ENCODE results near the gene LYSMD2.

Gene LYSMD2

GRCh38 chr15:51718746-51719145 lies 18.7 kb downstream of the LYSMD2 start:
- TF ChIP-seq, protein P1, sequence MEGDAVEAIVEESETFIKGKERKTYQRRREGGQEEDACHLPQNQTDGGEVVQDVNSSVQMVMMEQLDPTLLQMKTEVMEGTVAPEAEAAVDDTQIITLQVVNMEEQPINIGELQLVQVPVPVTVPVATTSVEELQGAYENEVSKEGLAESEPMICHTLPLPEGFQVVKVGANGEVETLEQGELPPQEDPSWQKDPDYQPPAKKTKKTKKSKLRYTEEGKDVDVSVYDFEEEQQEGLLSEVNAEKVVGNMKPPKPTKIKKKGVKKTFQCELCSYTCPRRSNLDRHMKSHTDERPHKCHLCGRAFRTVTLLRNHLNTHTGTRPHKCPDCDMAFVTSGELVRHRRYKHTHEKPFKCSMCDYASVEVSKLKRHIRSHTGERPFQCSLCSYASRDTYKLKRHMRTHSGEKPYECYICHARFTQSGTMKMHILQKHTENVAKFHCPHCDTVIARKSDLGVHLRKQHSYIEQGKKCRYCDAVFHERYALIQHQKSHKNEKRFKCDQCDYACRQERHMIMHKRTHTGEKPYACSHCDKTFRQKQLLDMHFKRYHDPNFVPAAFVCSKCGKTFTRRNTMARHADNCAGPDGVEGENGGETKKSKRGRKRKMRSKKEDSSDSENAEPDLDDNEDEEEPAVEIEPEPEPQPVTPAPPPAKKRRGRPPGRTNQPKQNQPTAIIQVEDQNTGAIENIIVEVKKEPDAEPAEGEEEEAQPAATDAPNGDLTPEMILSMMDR (conservative IDR thresholded peaks at IDR 0.05) = no peak
- peak overlapping the region; percentile 61; the same call in 1 of the 2 replicates for H3K27ac ChIP-seq

DNA sequence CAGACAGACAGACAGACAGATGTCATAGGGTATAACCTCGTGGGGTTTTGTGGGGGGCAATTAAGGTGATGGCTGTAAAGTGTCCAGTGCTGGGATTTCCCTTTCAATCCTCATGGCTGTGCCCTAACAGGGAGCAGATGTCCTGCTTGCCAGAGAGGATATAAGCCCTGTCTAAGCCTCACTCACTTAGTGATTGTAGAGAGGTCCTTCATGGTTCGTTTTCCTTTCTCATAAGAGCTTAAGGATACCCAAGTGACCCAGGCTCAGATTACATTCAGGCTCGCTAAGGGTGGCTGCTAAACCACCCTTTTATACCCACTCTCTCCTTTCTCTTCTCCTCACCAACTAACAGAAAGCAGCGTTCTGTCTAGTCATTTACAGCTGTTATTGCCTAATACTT lies 19.2 kb downstream of the LYSMD2 start:
- H3K27ac ChIP-seq = peak overlapping the region; percentile 61; the same call in 1 of the 2 replicates
- TF ChIP-seq, protein P1 (conservative IDR thresholded peaks at IDR 0.05) = no peak

DNA sequence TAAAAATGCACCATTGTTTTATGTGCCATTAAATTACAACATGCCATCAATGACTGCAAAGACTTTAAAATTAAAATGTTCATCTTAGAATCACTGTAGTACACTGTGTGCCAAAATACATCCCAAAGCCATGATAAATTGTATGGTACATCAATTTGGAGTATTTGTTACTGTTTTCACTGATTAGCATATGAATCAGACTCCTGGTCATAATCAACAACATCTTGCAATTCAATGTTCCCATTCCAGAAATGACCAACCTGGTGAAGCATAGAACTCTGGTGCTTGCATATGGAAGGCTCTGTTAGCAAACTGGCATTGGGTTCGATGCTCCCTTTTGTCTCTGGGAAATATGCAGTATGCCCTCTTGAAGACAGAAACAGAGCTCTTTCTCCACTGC lies 22.5 kb downstream of the LYSMD2 start:
- TF ChIP-seq, protein P1 (conservative IDR thresholded peaks at IDR 0.05) = no peak
- H3K27ac ChIP-seq = no peak overlapping the region

DNA sequence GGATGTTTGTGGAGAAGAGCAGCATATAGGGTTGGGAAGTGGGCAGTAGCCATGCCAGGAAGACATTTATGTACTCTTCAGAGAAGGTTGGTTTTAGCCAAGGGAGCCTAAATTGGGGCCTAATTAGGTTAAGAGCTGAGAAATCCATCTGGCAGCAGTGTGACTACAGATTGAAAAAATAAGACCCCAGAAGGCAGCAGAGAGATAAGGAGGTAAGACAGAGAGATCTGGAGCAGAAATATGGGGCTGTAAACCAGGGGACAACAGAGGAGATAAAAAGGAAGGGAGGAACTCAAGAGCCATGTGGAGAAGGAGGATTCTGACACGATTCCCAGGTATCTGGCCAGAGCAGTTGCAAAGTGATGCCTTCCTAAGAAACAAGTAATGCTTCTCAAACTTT lies 23.3 kb downstream of the LYSMD2 start:
- TF ChIP-seq, protein P1 (conservative IDR thresholded peaks at IDR 0.05) = no peak
- H3K27ac ChIP-seq = no peak overlapping the region

- peak overlapping the region; percentile 89 for H3K27ac ChIP-seq
These were observed 28.4 kb downstream of the LYSMD2 start for GRCh38 chr15:51709031-51709430.

DNA sequence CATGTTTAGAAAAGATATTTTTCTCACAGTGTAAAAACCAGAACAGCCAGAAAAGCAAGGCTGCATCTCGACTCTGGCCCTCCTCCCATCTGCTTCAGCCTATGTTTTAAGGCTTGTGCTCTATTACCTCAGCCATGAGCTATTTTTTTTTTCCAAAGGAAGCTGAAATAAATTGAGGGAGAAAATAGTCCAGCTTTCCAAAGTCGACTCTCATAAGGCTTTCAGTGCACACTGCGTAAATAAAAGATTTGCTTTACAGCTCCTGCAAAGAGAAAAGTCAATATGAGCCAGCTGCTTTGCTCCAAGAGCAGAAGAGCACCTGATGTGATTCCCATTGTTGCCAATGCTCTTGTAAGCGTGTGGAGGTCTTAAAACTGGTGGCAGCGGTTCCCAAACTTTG lies 29.4 kb downstream of the LYSMD2 start:
- TF ChIP-seq, protein P1 (conservative IDR thresholded peaks at IDR 0.05) = no peak
- H3K27ac ChIP-seq = peak overlapping the region; percentile 89

More at GRCh38 chr15:51709031-51709430, 28.4 kb downstream of the LYSMD2 start:
- TF ChIP-seq, protein P1 (conservative IDR thresholded peaks at IDR 0.05) = no peak

DNA sequence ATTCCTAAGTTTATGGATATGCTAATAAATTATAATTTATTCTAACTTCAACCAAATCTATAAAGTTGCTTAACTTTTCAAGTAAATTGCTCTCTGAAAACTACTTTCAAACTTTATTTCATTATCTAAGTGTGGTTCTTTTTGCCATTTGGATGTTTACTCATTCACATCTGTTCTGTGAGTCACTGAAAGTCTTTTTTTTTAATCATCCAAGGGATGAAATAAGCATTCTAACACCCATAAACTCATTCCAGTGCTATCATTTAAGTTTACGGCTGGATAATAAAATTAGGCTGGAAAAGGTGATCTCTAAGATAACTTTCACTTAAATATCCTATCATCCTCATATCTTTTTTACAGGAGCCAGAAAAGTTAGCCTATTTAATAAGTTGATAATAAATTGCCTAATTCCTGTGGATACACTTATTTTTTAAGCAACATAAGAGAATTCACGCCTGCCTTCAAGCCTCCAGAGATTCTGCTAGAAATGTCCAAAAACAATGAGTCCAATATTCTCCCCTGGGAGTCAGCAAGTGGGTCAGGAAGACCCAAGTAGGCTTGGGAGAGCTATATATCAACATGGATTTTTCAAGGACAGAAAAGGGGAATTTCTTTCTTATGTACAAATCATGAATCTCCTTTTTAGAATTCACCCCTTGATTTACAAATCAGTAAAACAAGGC lies 30.4 kb downstream of the LYSMD2 start:
- TF ChIP-seq, protein P1 (conservative IDR thresholded peaks at IDR 0.05) = no peak
- peak overlapping the region; percentile 89 for H3K27ac ChIP-seq
